ENCODE results near the gene TMEM69. TPM values are rescaled to one million over a fixed set of nuclear protein-coding genes. Genes with fewer than 3 reads are reported as not detected.

Gene TMEM69, protein sequence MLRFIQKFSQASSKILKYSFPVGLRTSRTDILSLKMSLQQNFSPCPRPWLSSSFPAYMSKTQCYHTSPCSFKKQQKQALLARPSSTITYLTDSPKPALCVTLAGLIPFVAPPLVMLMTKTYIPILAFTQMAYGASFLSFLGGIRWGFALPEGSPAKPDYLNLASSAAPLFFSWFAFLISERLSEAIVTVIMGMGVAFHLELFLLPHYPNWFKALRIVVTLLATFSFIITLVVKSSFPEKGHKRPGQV
- total RNA-seq: 30.1 and 33.5 TPM in 2 replicates
- polyA plus RNA-seq: 30.6 and 36.5 TPM in 2 replicates

DNA sequence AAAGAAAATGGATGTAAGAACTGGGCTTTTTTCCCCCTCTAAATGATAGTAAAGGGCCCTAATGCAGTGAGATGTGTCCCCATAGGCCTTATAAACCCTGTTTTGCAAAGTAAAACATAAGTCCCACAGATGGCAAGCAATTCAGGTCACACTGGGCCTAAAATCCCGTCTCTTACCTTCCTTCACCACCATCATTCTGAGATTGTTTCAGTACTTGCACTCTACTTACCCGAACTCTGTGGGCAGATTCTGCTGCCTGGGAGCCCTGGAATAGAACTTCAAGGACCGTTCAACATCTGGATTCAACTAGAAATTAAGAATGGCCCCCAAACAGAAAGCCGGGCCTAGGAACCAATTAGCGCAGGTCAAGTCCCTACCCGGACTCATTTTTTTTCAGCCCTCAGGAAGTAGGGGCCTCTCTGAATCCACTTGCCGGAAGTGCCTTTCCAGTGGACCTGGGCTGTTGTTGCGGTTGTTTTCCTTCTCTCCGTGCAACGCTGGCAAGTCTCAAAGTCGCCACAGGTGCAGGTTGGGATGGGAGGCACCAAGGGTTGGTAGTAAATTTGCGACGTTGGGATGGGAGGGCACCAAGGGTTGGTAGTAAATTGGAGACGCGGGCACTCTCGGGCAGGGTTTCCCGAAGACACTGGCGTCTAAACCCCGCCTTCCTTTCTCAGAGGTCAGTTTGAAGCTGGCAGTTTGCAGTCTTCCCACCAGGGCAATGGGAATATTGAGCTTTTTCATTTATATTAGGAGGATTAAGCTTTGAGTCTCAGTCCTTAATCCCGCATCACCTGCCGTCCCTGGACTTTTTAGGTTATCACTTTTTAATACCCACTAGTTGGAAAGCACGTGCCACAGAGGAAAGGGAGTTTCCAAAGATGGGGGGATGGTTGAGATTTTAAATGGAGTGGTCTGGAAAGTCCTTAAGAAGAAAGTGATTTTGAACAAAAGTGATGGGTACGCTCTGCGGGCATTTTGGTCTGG lies at the start of gene TMEM69:
Gene TMEM69, plus strand, starts transcription at position 428 of the 987 bp plus-strand sequence. CDS start 2,888 bp downstream, outside the sequence.
- H3K4me2 ChIP-seq: peak within 1 kb of the TSS; percentile 76
- TF ChIP-seq EZH2 (IDR thresholded peaks at IDR 0.05; ENCODE audit: borderline replicate concordance) (no peak), EZH2phosphoT487 (IDR thresholded peaks at IDR 0.05; ENCODE audit: low read depth, severe bottlenecking, unreplicated experiment) (no peak)
- TF ChIP-seq, protein P1, sequence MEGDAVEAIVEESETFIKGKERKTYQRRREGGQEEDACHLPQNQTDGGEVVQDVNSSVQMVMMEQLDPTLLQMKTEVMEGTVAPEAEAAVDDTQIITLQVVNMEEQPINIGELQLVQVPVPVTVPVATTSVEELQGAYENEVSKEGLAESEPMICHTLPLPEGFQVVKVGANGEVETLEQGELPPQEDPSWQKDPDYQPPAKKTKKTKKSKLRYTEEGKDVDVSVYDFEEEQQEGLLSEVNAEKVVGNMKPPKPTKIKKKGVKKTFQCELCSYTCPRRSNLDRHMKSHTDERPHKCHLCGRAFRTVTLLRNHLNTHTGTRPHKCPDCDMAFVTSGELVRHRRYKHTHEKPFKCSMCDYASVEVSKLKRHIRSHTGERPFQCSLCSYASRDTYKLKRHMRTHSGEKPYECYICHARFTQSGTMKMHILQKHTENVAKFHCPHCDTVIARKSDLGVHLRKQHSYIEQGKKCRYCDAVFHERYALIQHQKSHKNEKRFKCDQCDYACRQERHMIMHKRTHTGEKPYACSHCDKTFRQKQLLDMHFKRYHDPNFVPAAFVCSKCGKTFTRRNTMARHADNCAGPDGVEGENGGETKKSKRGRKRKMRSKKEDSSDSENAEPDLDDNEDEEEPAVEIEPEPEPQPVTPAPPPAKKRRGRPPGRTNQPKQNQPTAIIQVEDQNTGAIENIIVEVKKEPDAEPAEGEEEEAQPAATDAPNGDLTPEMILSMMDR (IDR thresholded peaks at IDR 0.05; ENCODE audit: poor library complexity): no peak
- 5% methylated on average over 24 of the region's 24 CpGs for WGBS (ENCODE audit: low lambda C conversion rate, missing lambda C conversion rate)
- peak within 1 kb of the TSS; percentile 95 for H3K4me3 ChIP-seq
- peak within 1 kb of the TSS; percentile 80 for H2AFZ ChIP-seq
- peaks cover 5% of the 10 kb centered on the region for H3K4me1 ChIP-seq (ENCODE audit: insufficient read depth)
- no peaks in the 10 kb centered on the region for H3K27me3 ChIP-seq
- peak; percentile 88 for DNase-seq (ENCODE audit: low spot score)
- H4K20me1 ChIP-seq (ENCODE audit: insufficient read depth, poor library complexity, severe bottlenecking): peaks cover 19% of the 10 kb centered on the region
- no peaks in the 10 kb centered on the region for H3K36me3 ChIP-seq (replicated peaks; ENCODE audit: insufficient read depth, low read depth)
- peaks cover 59% of the 10 kb centered on the region for H3K79me2 ChIP-seq
- H3K27ac ChIP-seq: peak within 1 kb of the TSS; percentile 97
- H3K9me3 ChIP-seq (ENCODE audit: low read depth): no peaks in the 10 kb centered on the region
- no peaks in the 10 kb centered on the region for H3K9me2 ChIP-seq (replicated peaks; ENCODE audit: insufficient read depth)

GRCh38 chr1:45640293-45640692 lies 47.7 kb upstream of the TMEM69 start:
- Histone ChIP-seq H3K4me3 (no peak overlapping the region), H3K4me2 (no peak overlapping the region), H3K36me3 (replicated peaks; ENCODE audit: insufficient read depth, low read depth) (peaks cover 3% of the 10 kb centered on the region), H3K9me3 (ENCODE audit: low read depth) (no peaks in the 10 kb centered on the region), H3K9me2 (replicated peaks; ENCODE audit: insufficient read depth) (no peaks in the 10 kb centered on the region), H2AFZ (no peak overlapping the region), H3K4me1 (ENCODE audit: insufficient read depth) (peaks cover 10% of the 10 kb centered on the region), H4K20me1 (ENCODE audit: insufficient read depth, poor library complexity, severe bottlenecking) (no peaks in the 10 kb centered on the region), H3K27ac (no peak overlapping the region), H3K79me2 (peaks cover 17% of the 10 kb centered on the region), H3K27me3 (no peaks in the 10 kb centered on the region)
- 100% methylated on average over 1 of the region's 1 CpG for WGBS (ENCODE audit: low lambda C conversion rate, missing lambda C conversion rate)
- DNase-seq (ENCODE audit: low spot score): no peak
- TF ChIP-seq, protein P1 (IDR thresholded peaks at IDR 0.05; ENCODE audit: poor library complexity): no peak
- TF ChIP-seq EZH2 (IDR thresholded peaks at IDR 0.05; ENCODE audit: borderline replicate concordance) (no peak), EZH2phosphoT487 (IDR thresholded peaks at IDR 0.05; ENCODE audit: low read depth, severe bottlenecking, unreplicated experiment) (no peak)

DNA sequence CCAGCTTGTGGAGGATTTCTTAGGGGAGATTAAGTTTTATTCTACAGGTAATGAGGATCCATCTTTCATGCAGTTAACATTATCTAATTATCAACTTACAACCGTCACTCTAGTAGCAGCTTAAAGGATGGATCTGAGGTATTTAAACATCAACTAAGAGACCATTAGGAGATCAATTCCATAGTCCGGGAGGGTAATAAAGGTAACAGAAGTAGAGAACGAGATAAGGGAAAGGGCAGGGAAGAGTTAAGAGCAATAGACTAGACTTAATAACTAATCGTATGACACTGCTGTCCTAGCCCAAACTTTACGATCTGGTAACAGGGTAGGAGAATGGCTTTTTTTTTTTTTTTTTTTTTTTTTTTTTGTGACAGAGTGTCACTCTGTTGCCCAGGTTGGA lies 44.7 kb upstream of the TMEM69 start:
- Histone ChIP-seq H3K9me2 (replicated peaks; ENCODE audit: insufficient read depth) (no peaks in the 10 kb centered on the region), H3K4me2 (peak overlapping the region; percentile 40), H3K27ac (peak overlapping the region; percentile 83), H3K36me3 (replicated peaks; ENCODE audit: insufficient read depth, low read depth) (no peaks in the 10 kb centered on the region), H3K4me3 (no peak overlapping the region), H3K9me3 (ENCODE audit: low read depth) (no peaks in the 10 kb centered on the region), H3K4me1 (ENCODE audit: insufficient read depth) (peaks cover 10% of the 10 kb centered on the region), H2AFZ (no peak overlapping the region), H4K20me1 (ENCODE audit: insufficient read depth, poor library complexity, severe bottlenecking) (no peaks in the 10 kb centered on the region), H3K27me3 (no peaks in the 10 kb centered on the region), H3K79me2 (peaks cover 39% of the 10 kb centered on the region)
- 39% methylated on average over 5 of the region's 5 CpGs for WGBS (ENCODE audit: low lambda C conversion rate, missing lambda C conversion rate)
- no peak for DNase-seq (ENCODE audit: low spot score)
- TF ChIP-seq, protein P1 (IDR thresholded peaks at IDR 0.05; ENCODE audit: poor library complexity): no peak
- TF ChIP-seq EZH2phosphoT487 (IDR thresholded peaks at IDR 0.05; ENCODE audit: low read depth, severe bottlenecking, unreplicated experiment): no peak
- no peak for TF ChIP-seq EZH2 (IDR thresholded peaks at IDR 0.05; ENCODE audit: borderline replicate concordance)

Measured in hepatocyte (in vitro differentiated cells).